ENCODE data around the gene C19orf81. TPM values are rescaled to one million over a fixed set of nuclear protein-coding genes. Genes with fewer than 3 reads are reported as not detected.

The C19orf81 gene
- total RNA-seq, 4 donors from 2014 or later, result not detected

DNA sequence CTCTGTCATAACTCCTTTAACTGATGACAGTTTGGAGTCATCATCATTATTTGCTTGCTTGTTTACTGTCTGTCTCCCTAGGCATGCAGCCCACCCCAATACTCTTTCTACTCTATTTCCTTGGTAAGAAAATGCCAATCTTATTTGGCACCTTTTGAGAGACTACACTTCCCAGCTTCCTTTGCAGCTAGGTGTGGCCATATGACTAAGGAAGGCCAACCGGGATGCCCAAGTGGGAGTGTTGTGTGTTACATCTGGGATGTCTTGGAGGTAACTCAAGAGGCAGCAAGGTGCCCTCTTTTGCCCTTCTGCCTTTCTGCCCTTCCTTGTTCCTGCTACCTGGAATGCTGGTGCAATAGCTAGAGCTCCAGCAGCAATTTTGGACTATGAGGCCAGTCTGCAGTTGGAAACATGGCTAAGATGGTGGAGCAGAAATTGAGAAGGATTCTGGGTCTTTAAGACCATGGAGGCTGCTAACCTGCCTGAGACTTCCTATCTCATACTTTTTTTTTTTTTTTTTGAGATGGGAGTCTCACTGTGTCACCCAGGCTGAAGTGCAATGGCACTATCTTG lies 27.5 kb downstream of the C19orf81 start:
- no peak for DNase-seq
- H3K9me3 ChIP-seq, result no peaks in the 10 kb centered on the region
- no peak for ATAC-seq
- H3K27me3 ChIP-seq, result peaks cover 0 to 16% (median 7%) of the 10 kb centered on the region in 3 donors
- H3K4me3 ChIP-seq, result no peak overlapping the region
- TF ChIP-seq, protein P1, sequence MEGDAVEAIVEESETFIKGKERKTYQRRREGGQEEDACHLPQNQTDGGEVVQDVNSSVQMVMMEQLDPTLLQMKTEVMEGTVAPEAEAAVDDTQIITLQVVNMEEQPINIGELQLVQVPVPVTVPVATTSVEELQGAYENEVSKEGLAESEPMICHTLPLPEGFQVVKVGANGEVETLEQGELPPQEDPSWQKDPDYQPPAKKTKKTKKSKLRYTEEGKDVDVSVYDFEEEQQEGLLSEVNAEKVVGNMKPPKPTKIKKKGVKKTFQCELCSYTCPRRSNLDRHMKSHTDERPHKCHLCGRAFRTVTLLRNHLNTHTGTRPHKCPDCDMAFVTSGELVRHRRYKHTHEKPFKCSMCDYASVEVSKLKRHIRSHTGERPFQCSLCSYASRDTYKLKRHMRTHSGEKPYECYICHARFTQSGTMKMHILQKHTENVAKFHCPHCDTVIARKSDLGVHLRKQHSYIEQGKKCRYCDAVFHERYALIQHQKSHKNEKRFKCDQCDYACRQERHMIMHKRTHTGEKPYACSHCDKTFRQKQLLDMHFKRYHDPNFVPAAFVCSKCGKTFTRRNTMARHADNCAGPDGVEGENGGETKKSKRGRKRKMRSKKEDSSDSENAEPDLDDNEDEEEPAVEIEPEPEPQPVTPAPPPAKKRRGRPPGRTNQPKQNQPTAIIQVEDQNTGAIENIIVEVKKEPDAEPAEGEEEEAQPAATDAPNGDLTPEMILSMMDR (IDR thresholded peaks at IDR 0.05 in 4 of 5, conservative IDR thresholded peaks at IDR 0.05 in 1 of 5), result no peak
- TF ChIP-seq POLR2A (IDR thresholded peaks at IDR 0.05), result no peak
- in situ Hi-C loops (cut with MboI; ENCODE audit: low sequenced_read_pairs in 4 of 4), result no loop called here
- no peaks in the 10 kb centered on the region for H3K4me1 ChIP-seq
- H3K27ac ChIP-seq, result no peak overlapping the region
- intact Hi-C loops (cut with DNase I; ENCODE audit: low total_unique reads), result no loop called here
- H3K36me3 ChIP-seq, result no peaks in the 10 kb centered on the region

- Histone ChIP-seq H3K4me1 (no peaks in the 10 kb centered on the region), H3K36me3 (no peaks in the 10 kb centered on the region), H3K9me3 (no peaks in the 10 kb centered on the region), H3K27me3 (peaks cover 0 to 14% (median 4%) of the 10 kb centered on the region in 3 donors), H3K27ac (no peak overlapping the region), H3K4me3 (no peak overlapping the region)
- no peak for DNase-seq
- TF ChIP-seq, protein P1 (IDR thresholded peaks at IDR 0.05 in 4 of 5, conservative IDR thresholded peaks at IDR 0.05 in 1 of 5), result no peak
- intact Hi-C loops (cut with DNase I; ENCODE audit: low total_unique reads), result no loop called here
- no peak for ATAC-seq
- in situ Hi-C loops (cut with MboI; ENCODE audit: low sequenced_read_pairs in 4 of 4), result no loop called here
These were observed 28.4 kb downstream of the C19orf81 start for GRCh38 chr19:50677636-50678035.

DNA sequence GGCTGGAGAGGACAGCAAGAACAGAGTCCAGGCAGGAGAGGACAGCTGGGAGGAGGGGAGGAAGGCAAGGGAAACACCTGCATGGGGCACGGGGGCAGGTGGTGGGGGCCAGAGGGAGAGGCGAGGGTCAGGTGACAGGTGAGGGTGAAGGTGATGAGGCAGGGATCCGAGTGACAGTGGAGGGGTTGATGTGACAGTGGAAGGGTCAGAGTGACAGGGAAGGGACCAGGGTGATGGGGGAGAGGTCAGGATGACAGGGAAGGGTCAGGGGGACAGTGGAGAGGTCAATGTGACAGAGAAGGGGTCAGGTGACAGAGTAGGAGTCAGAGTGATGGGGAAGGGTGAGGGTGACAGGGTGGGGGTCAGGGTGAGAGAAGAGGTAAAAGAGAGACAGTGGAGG lies 29.1 kb downstream of the C19orf81 start:
- Histone ChIP-seq H3K36me3 (no peaks in the 10 kb centered on the region), H3K4me1 (no peaks in the 10 kb centered on the region), H3K4me3 (no peak overlapping the region), H3K9me3 (no peaks in the 10 kb centered on the region), H3K27me3 (peaks cover 0 to 15% (median 4%) of the 10 kb centered on the region in 3 donors), H3K27ac (no peak overlapping the region)
- in situ Hi-C loops (cut with MboI; ENCODE audit: low sequenced_read_pairs in 4 of 4), result no loop called here
- intact Hi-C loops (cut with DNase I; ENCODE audit: low total_unique reads), result no loop called here
- ATAC-seq, result no peak
- TF ChIP-seq, protein P1 (IDR thresholded peaks at IDR 0.05 in 4 of 5, conservative IDR thresholded peaks at IDR 0.05 in 1 of 5), result no peak
- TF ChIP-seq POLR2A (IDR thresholded peaks at IDR 0.05), result no peak
- DNase-seq, result no peak

- DNase-seq (peak; percentile 30 to 32), ATAC-seq (peak in 1 of 2 donors; percentile 45)
- Histone ChIP-seq H3K27me3 (peaks cover 0 to 21% (median 0%) of the 10 kb centered on the region in 3 donors), H3K4me3 (no peak overlapping the region), H3K36me3 (no peaks in the 10 kb centered on the region), H3K9me3 (no peaks in the 10 kb centered on the region), H3K27ac (no peak overlapping the region), H3K4me1 (no peaks in the 10 kb centered on the region)
- intact Hi-C loops (cut with DNase I; ENCODE audit: low total_unique reads) (no loop called here), in situ Hi-C loops (cut with MboI; ENCODE audit: low sequenced_read_pairs in 4 of 4) (no loop called here)
- TF ChIP-seq, protein P1 (IDR thresholded peaks at IDR 0.05 in 4 of 5, conservative IDR thresholded peaks at IDR 0.05 in 1 of 5), result no peak
- no peak for TF ChIP-seq POLR2A (IDR thresholded peaks at IDR 0.05)
These were observed 30.2 kb downstream of the C19orf81 start for GRCh38 chr19:50679177-50680125.
